Measurements from ENCODE around the gene ADAMTS5. TPM values are rescaled to one million over a fixed set of nuclear protein-coding genes. Genes with fewer than 3 reads are reported as not detected.
A peak's percentile ranks its signal among the peaks of the same experiment; 100 is the strongest.

The ADAMTS5 gene
- total RNA-seq, 4 donors from 2014 or later = 4.4 to 19.0 (median 14.0) TPM

DNA sequence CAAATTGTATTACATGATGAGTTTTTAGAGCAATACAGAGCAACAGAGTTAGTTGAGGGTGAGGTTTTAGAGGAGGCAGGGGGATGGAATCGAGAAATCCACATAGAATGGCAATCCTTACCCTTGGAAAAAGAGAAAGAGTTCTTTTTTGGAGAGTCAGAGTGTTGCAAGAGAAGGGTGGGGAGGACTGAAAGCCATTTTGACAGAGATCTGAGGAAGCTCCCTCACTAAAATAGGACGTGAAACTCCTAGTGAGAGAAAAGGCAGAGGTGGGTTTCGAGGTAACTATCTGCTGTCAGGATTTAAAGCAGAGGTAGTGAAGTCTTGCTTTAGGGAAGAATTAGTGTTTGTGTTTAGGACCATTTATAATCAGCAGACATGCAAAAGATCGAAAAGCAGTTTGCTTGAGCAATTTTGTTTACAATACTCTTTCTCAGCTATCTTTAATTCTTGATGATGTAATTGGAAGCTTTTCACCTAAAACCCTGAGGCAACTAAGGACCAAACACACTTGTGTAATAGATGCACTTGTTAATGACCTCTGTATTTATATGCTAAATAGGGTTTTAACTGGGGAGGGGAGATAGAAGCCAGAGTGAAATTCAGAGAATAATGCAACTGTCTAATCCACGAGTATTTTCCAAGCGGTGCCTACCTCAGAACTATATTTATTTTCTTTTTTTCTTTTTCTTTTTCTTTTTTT is 20.0 kb downstream of the ADAMTS5 start:
- H3K4me3 ChIP-seq = no peak overlapping the region
- no peaks in the 10 kb centered on the region for H3K36me3 ChIP-seq
- no peaks in the 10 kb centered on the region for H3K27me3 ChIP-seq
- H3K4me1 ChIP-seq = no peaks in the 10 kb centered on the region
- DNase-seq = no peak
- peak overlapping the region in 2 of 4 donors; percentile 50 to 53 for H3K27ac ChIP-seq
- H3K9me3 ChIP-seq = no peaks in the 10 kb centered on the region
- TF ChIP-seq POLR2A (IDR thresholded peaks at IDR 0.05) = no peak
- TF ChIP-seq, protein P1, sequence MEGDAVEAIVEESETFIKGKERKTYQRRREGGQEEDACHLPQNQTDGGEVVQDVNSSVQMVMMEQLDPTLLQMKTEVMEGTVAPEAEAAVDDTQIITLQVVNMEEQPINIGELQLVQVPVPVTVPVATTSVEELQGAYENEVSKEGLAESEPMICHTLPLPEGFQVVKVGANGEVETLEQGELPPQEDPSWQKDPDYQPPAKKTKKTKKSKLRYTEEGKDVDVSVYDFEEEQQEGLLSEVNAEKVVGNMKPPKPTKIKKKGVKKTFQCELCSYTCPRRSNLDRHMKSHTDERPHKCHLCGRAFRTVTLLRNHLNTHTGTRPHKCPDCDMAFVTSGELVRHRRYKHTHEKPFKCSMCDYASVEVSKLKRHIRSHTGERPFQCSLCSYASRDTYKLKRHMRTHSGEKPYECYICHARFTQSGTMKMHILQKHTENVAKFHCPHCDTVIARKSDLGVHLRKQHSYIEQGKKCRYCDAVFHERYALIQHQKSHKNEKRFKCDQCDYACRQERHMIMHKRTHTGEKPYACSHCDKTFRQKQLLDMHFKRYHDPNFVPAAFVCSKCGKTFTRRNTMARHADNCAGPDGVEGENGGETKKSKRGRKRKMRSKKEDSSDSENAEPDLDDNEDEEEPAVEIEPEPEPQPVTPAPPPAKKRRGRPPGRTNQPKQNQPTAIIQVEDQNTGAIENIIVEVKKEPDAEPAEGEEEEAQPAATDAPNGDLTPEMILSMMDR (IDR thresholded peaks at IDR 0.05) = no peak

DNA sequence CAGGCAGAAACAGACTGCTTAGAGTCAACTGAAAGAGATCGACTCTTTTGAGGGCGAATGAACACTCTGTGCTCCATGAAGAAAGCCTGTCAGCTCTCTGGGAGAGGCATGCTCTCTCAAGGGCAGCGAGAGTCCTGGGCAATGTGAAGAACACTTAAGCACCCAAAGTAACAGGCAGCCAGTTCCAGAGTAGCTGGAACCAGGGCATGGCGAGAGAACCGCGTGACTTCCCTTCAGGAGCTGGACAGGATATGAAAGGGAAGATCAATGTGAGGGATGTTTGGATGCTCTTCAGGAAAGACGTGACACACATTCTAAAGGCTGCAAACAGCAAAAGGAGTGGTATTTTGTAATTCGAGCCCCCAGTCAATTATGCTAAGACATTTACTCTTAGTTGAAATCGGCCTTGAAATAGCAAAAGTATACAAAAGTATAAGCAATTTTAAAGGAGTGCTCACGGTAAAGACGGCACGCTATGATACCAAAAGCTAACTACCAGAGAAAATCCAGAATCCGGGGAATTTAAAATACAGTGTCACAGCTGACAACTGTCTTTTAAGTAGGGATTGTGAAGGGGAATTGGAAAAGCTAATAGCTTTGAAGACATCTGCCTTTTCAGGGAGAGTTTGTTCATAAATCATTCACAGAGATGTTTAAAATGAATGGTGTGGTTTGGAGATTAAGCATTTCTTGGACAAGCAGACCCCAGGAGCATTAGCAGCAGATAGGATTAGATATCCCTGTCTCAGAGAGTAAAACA is 20.8 kb downstream of the ADAMTS5 start:
- Histone ChIP-seq H3K9me3 (no peaks in the 10 kb centered on the region), H3K4me1 (no peaks in the 10 kb centered on the region), H3K36me3 (no peaks in the 10 kb centered on the region), H3K27me3 (no peaks in the 10 kb centered on the region), H3K27ac (peak overlapping the region in 2 of 4 donors; percentile 50 to 53), H3K4me3 (no peak overlapping the region)
- DNase-seq = no peak
- no peak for TF ChIP-seq POLR2A (IDR thresholded peaks at IDR 0.05)
- TF ChIP-seq, protein P1 (IDR thresholded peaks at IDR 0.05) = no peak

DNA sequence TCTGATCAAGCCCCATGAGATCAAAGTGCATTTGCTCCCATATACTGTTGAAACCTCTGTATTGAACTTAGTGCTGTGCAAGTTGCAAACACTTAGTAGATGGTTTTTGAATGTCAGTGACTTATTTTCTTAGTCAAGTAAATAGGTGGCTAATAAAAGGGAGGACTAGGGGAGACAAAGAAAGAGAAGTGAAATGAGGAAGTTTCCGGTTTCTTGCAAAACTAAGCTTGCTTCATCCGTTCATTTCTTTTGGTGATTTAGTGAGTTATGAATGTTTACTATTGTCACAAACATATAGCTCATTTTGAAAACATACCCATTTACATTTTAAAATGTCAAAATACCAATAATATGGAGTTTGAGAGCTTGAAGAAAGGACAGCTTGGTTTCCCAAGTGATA is 23.0 kb downstream of the ADAMTS5 start:
- H3K27ac ChIP-seq = no peak overlapping the region
- H3K27me3 ChIP-seq = no peaks in the 10 kb centered on the region
- H3K9me3 ChIP-seq = no peaks in the 10 kb centered on the region
- H3K4me1 ChIP-seq = no peaks in the 10 kb centered on the region
- TF ChIP-seq POLR2A (IDR thresholded peaks at IDR 0.05) = no peak
- TF ChIP-seq, protein P1 (IDR thresholded peaks at IDR 0.05) = no peak
- H3K4me3 ChIP-seq = no peak overlapping the region
- H3K36me3 ChIP-seq = no peaks in the 10 kb centered on the region
- DNase-seq = no peak

DNA sequence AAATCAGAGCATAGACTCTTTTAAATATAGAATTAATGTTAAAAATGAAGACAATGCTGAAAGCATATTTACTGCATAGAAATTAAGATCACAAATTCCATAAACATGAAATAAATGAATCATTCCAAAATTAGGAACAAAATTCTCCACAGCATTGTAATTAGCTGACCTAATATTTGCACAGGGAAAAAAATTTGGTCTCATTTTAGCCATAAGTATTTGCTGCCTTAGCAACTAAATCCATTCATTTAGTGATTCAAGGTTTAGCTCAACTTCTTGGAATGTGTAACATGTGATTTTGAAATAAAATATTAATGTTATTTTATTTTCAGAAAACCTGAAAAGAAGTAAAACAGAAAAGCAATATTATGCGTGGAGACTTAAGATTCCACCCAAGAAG is 25.5 kb downstream of the ADAMTS5 start:
- H3K27ac ChIP-seq = no peak overlapping the region
- no peaks in the 10 kb centered on the region for H3K9me3 ChIP-seq
- H3K4me1 ChIP-seq = no peaks in the 10 kb centered on the region
- H3K27me3 ChIP-seq = no peaks in the 10 kb centered on the region
- H3K36me3 ChIP-seq = no peaks in the 10 kb centered on the region
- H3K4me3 ChIP-seq = no peak overlapping the region
- TF ChIP-seq POLR2A (IDR thresholded peaks at IDR 0.05) = no peak
- TF ChIP-seq, protein P1 (IDR thresholded peaks at IDR 0.05) = no peak
- no peak for DNase-seq

DNA sequence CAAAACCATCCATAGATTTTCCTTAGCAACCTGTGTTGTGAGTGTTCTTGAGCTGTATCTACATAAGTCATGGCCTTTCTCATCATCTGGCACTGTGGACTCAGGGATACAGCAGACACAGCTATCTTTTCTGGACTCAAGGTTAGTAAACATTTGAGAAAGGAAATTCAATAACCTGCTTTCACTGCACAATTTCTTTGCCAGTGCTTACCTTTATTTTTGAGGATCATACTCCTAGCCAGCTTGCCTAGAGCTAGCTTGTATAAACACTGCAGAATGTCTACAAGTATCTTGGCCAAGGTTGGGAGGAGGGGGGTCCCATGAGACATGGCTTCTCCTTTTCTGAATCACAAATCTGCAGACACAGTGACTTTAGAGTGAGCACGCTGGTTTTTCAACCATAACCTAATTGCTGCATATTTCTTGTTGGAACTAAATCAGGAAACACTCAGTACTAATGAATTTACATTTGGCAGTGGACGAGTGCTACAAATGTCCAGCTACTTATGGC is 27.2 kb downstream of the ADAMTS5 start:
- Histone ChIP-seq H3K4me1 (no peaks in the 10 kb centered on the region), H3K9me3 (no peaks in the 10 kb centered on the region), H3K4me3 (no peak overlapping the region), H3K36me3 (no peaks in the 10 kb centered on the region), H3K27me3 (no peaks in the 10 kb centered on the region), H3K27ac (no peak overlapping the region)
- no peak for DNase-seq
- TF ChIP-seq, protein P1 (IDR thresholded peaks at IDR 0.05) = no peak
- TF ChIP-seq POLR2A (IDR thresholded peaks at IDR 0.05) = no peak

Measured in Peyer's patch (tissue), 4 donors.